ENCODE measurements around the gene KRT9. TPM values are rescaled to one million over a fixed set of nuclear protein-coding genes. Genes with fewer than 3 reads are reported as not detected.
"Not testable (repeated sequence)": the region's sequence is repeated elsewhere in the genome, so short reads cannot be mapped to it uniquely, and the experiment has no call there.

Gene KRT9
- polyA plus RNA-seq, 3 donors = not detected

GRCh38 chr17:41606930-41607329, 35.1 kb upstream of the KRT9 start:
- not testable (repeated sequence) for DNase-seq (ENCODE audit: low read depth in 3 of 3, low spot score in 2 of 3)

DNA sequence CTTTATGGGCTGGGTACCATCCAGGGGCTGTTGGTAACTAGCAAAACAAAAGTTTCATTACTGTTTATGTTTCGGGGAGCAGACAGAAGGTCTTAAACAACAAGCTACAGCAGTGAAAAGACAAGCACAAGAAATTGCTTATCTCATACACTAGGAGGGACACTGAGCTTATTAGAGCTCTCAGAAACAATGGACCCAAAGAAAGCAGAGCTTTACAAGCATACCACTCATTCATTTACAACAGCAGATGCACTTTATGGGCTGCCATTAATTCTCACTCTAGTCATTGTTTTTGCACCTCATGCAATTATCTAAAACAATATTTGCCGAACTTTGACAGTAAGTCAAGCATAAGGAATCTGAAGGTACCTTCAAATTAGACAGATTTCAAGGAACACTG, 30.7 kb upstream of the KRT9 start:
- DNase-seq (ENCODE audit: low read depth in 3 of 3, low spot score in 2 of 3) = no peak

DNA sequence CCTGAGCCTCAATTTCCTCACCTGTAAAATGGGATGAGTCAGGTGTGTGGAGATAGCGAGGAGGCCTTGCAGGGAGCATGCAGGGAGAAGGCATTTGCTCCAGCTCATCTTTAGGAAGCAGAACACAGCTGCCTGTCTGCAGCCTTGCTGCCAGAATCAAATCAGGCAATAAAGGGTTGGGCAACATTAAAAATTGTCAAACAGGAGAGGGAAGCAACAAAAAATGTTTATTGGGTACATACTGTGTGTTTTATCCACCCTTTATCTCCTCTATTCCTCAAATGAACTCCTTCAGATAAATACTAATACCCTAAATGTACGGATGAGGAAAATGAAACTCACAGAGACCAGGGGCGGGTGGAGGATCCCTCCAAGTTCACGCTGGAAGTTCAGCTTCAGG, 28.5 kb upstream of the KRT9 start:
- DNase-seq (ENCODE audit: low read depth in 3 of 3, low spot score in 2 of 3) = no peak

GRCh38 chr17:41599680-41600079, 27.8 kb upstream of the KRT9 start:
- no peak for DNase-seq (ENCODE audit: low read depth in 3 of 3, low spot score in 2 of 3)

DNA sequence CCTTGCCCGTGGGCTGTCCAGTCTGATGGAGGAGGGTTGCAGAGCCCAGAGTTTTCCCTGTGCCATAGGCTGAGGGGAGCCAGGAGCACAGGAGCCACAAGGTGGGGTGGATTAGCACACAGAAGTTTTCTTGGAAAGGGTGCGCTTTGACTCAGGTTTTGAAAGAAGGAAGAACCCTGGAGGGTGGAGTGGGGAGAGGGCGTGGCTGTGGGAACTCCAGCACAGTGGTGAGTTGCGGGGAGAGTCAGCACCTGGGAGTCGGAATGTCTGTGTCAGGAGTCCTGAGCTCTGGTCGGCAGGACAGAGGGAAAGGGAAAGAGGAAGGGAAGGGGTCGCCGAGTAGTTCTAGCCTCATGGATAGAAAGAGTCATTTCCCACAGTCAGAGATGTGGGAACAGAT, 23.7 kb upstream of the KRT9 start:
- DNase-seq (ENCODE audit: low read depth in 3 of 3, low spot score in 2 of 3) = no peak

DNA sequence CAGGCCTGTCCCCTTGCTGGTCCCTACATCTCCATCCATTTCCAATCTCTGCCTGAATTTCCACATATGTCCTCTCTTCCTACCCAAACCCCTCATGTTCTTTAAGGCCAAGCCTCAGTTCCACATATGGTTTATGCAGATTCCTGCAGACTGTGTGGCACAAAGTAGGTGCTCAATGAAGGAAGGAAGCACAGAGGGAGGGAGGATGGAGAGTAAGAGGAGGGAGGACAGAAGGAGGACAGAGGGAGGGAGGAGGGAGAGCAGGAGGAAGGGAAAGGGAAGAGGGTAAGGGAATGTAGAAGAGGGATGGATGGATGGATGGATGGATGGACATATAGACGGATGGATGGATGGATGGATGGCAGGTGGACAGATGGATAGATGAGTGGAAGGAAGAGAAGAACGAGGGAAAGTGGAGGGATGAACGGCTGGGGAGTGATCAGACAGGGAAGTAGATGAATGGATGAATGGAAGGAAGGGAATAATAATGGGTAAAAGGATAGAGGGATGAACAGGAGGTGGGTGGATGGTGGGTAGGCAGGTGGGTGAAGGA, 22.6 kb upstream of the KRT9 start:
- DNase-seq (ENCODE audit: low read depth in 3 of 3, low spot score in 2 of 3) = no peak

- no peak for DNase-seq (ENCODE audit: low read depth in 3 of 3, low spot score in 2 of 3)
Observed at GRCh38 chr17:41593306-41593981, 21.6 kb upstream of the KRT9 start.

- DNase-seq (ENCODE audit: low read depth in 3 of 3, low spot score in 2 of 3) = no peak
Observed at GRCh38 chr17:41592601-41593305, 20.9 kb upstream of the KRT9 start.

- no peak for DNase-seq (ENCODE audit: low read depth in 3 of 3, low spot score in 2 of 3)
Observed at GRCh38 chr17:41589301-41589700, 17.4 kb upstream of the KRT9 start.

- DNase-seq (ENCODE audit: low read depth in 3 of 3, low spot score in 2 of 3) = no peak
Observed at GRCh38 chr17:41588126-41588810, 16.4 kb upstream of the KRT9 start.

- no peak for DNase-seq (ENCODE audit: low read depth in 3 of 3, low spot score in 2 of 3)
Observed at GRCh38 chr17:41586863-41587495, 15.1 kb upstream of the KRT9 start, which contains the start of gene KRT14. TSS of gene KRT14 (minus strand) at chr17:41586895. CDS start at chr17:41586834, 61 bp downstream.

DNA sequence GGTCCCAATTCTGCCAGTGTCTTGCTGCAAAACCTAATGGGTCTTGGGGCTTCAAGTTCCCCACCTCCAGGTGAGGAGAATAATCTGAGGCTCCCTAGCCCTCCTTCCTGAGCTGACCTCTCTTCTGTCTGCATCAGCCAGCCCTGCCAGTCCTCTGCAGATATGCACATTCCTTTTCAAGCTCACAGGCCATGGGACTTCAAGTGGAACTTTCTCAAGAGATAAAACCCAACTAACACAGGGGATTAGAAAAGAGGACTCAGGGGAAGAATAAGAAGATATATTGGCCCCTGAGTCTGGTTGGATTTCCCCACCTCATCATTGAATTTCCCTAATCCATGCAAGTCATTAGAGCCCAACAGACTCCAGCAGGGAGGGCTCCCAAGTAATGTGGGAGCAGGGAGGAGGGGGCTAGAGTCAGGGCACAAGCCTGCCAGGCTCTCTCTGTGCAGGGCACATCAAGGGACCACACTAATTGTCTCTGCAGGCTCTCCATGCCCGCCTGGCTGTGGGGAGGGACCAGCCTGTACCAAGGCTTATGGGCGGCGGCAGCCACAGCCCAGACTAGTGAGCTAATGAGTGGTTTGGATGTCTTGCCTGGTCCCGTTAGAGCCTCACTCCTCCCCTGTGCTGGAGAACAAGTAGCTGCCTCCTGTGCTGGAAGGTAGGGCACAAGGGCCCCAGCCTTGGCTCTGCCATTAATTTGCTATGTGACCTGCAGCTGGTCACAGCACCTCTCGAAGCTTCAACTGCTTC, 13.6 kb upstream of the KRT9 start:
- DNase-seq (ENCODE audit: low read depth in 3 of 3, low spot score in 2 of 3) = no peak

- DNase-seq (ENCODE audit: low read depth in 3 of 3, low spot score in 2 of 3) = not testable (repeated sequence)
Observed at GRCh38 chr17:41584331-41584927, 12.6 kb upstream of the KRT9 start.

- no peak for DNase-seq (ENCODE audit: low read depth in 3 of 3, low spot score in 2 of 3)
Observed at GRCh38 chr17:41583137-41584127, 11.6 kb upstream of the KRT9 start.

- not testable (repeated sequence) for DNase-seq (ENCODE audit: low read depth in 3 of 3, low spot score in 2 of 3)
Observed at GRCh38 chr17:41582061-41582968, 10.5 kb upstream of the KRT9 start.

DNA sequence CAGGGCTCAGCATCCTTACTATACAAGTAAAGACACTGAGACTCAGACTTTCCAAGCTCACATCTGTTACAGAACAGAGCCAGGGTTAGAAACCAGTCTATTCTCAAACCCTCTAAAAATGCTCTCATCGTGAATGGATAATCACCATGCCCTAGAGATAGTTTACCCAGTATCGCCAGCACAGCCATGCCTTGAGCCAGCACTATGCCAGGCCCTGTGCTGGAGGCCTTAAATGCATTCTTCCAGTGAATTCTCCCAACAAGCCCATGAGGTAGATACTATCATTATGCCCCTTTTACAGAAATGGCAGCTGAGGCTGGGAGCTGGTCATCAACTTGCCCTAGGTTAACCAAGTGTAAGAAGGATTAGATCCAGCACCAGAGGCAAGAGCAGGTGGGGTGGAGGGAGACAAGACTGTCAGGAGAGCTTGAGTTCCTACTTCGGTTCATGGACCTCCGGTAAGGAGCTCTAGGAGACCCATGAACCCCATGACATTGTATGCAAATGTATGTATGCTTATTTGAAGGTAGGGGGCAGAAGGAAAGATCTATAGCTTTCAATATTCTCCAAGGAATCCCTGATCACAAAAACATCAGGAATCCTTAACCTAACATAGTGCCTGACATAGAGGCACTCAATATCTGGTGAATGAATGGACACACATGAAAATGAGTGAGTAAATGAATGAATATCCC, 9.7 kb upstream of the KRT9 start:
- no peak for DNase-seq (ENCODE audit: low read depth in 3 of 3, low spot score in 2 of 3)
